MM.1S (cell line): ENCODE data around the gene SMARCA4.

Source experiments
- DNase-seq: peaks from one replicate; pipeline ENCODE4 v3.0.0-alpha.2; 2015
- H2AFZ ChIP-seq: fragments of 300-600 bp; sonication (generic); 2 replicates; pipeline ENCODE4 v1.6.0; 2016; ENCODE audit warnings: antibody characterized with exemption, low read length
- H3F3A ChIP-seq: fragments of 300-600 bp; sonication (generic); 2 replicates; pipeline ENCODE4 v1.6.1; 2016; ENCODE audit warnings: mild to moderate bottlenecking, antibody characterized with exemption, low read length, moderate library complexity, mixed read lengths; ENCODE audit not compliant: insufficient read depth
- H3K27ac ChIP-seq: fragments of 300-600 bp; sonication (generic); 2 replicates; pipeline ENCODE4 v1.5.1; 2016; ENCODE audit warnings: mild to moderate bottlenecking, low read length
- H3K27me3 ChIP-seq: fragments of 300-600 bp; sonication (generic); replicated peaks from 2 replicates; pipeline ENCODE4 v1.6.0; 2016; ENCODE audit warnings: low read length; ENCODE audit not compliant: insufficient read depth
- H3K36me3 ChIP-seq: fragments of 300-600 bp; sonication (generic); replicated peaks from 2 replicates; pipeline ENCODE4 v1.6.1; 2016; ENCODE audit warnings: mild to moderate bottlenecking, low read length, mixed read lengths; ENCODE audit not compliant: insufficient read depth
- H3K4me1 ChIP-seq: fragments of 300-600 bp; sonication (generic); 2 replicates; pipeline ENCODE4 v1.6.1; 2016; ENCODE audit warnings: low read length, mixed read lengths
- H3K4me2 ChIP-seq: fragments of 300-600 bp; sonication (generic); 2 replicates; pipeline ENCODE4 v1.6.0; 2016; ENCODE audit warnings: low read depth, low read length
- H3K4me3 ChIP-seq: fragments of 300-600 bp; sonication (generic); 2 replicates; pipeline ENCODE4 v1.5.1; 2016; ENCODE audit warnings: low read length, mixed read lengths
- H3K79me2 ChIP-seq: fragments of 300-600 bp; sonication (generic); 2 replicates; pipeline ENCODE4 v1.6.1; 2016; ENCODE audit warnings: mixed run types, low read length, mixed read lengths
- H3K9ac ChIP-seq: fragments of 300-600 bp; sonication (generic); 2 replicates; pipeline ENCODE4 v1.6.1; 2016; ENCODE audit warnings: low read length, mixed read lengths
- H3K9me2 ChIP-seq: fragments of 300-600 bp; sonication (generic); replicated peaks from 2 replicates; pipeline ENCODE4 v1.6.1; 2016; ENCODE audit warnings: mild to moderate bottlenecking, low read length, mixed read lengths; ENCODE audit not compliant: insufficient read depth
- H3K9me3 ChIP-seq: fragments of 300-600 bp; sonication (generic); replicated peaks from 2 replicates; pipeline ENCODE4 v1.6.1; 2016; ENCODE audit warnings: mild to moderate bottlenecking, low read length, mixed read lengths; ENCODE audit not compliant: insufficient read depth
- H4K20me1 ChIP-seq: fragments of 300-600 bp; sonication (generic); 2 replicates; pipeline ENCODE4 v1.6.1; 2016; ENCODE audit warnings: mild to moderate bottlenecking, low read length, moderate library complexity, mixed read lengths; ENCODE audit not compliant: insufficient read depth
- EZH2 ChIP-seq: fragments of 300-600 bp; sonication (generic); optimal IDR thresholded peaks from 2 replicates; pipeline ENCODE3; 2017; ENCODE audit warnings: low read depth, mild to moderate bottlenecking, antibody characterized with exemption, low read length, mixed read lengths
- EZH2phosphoT487 ChIP-seq: fragments of 300-600 bp; sonication (generic); IDR thresholded peaks from 2 replicates; pipeline ENCODE4 v1.6.1; 2018; ENCODE audit warnings: antibody characterized with exemption, low read length
- TF ChIP-seq, protein P1 (sequence below): fragments of 300-600 bp; sonication (generic); IDR thresholded peaks from 2 replicates; pipeline ENCODE4 v1.5.1; 2016; ENCODE audit warnings: antibody characterized with exemption, low read length, mixed read lengths

The SMARCA4 gene

GRCh38 chr19:11098327-11098726 is 137.5 kb downstream of the SMARCA4 start:
- no peak overlapping the region for H3K4me2 ChIP-seq
- H3K9ac ChIP-seq, result no peak overlapping the region
- peaks cover 83% of the 10 kb centered on the region for H3K79me2 ChIP-seq
- no peaks in the 10 kb centered on the region for H3K9me2 ChIP-seq
- no peak overlapping the region for H3K4me3 ChIP-seq
- no peaks in the 10 kb centered on the region for H3K9me3 ChIP-seq
- no peak overlapping the region for H3K27ac ChIP-seq
- no peak overlapping the region for H2AFZ ChIP-seq
- peaks cover 24% of the 10 kb centered on the region; the same call in 1 of the 2 replicates for H4K20me1 ChIP-seq
- H3F3A ChIP-seq, result peaks cover 34% of the 10 kb centered on the region
- TF ChIP-seq EZH2, result no peak
- H3K36me3 ChIP-seq, result peaks cover 5% of the 10 kb centered on the region
- no peak for DNase-seq
- no peaks in the 10 kb centered on the region for H3K27me3 ChIP-seq
- H3K4me1 ChIP-seq, result peaks cover 31% of the 10 kb centered on the region

DNA sequence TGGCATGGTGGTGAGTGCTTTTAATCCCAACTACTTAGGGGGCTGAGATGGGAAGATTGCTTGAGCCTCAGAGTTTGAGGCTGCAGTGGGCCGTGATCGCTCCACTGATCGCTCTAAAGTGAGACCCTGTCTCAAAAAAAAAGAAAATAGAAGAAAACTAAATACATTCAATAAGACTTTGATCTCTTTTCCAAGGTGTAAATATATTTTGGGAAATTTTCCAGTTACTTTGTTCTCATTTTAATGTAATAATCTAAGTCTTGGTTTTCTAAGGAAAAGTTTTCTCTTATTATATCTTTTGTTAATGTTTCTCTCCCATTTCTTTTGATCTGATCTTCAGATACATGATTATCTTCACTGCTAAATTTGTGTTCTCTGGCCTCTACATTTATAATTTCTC is 138.0 kb downstream of the SMARCA4 start:
- no peak overlapping the region for H3K9ac ChIP-seq
- no peaks in the 10 kb centered on the region for H3K9me3 ChIP-seq
- peaks cover 25% of the 10 kb centered on the region for H3K4me1 ChIP-seq
- H3F3A ChIP-seq, result peaks cover 29% of the 10 kb centered on the region
- no peak overlapping the region for H3K27ac ChIP-seq
- H4K20me1 ChIP-seq, result peaks cover 24% of the 10 kb centered on the region; the same call in 1 of the 2 replicates
- no peaks in the 10 kb centered on the region for H3K27me3 ChIP-seq
- no peaks in the 10 kb centered on the region for H3K9me2 ChIP-seq
- peaks cover 82% of the 10 kb centered on the region for H3K79me2 ChIP-seq
- H3K4me2 ChIP-seq, result no peak overlapping the region
- no peak overlapping the region for H2AFZ ChIP-seq
- H3K36me3 ChIP-seq, result peaks cover 5% of the 10 kb centered on the region
- no peak for TF ChIP-seq EZH2phosphoT487
- TF ChIP-seq EZH2, result no peak
- TF ChIP-seq, protein P1, sequence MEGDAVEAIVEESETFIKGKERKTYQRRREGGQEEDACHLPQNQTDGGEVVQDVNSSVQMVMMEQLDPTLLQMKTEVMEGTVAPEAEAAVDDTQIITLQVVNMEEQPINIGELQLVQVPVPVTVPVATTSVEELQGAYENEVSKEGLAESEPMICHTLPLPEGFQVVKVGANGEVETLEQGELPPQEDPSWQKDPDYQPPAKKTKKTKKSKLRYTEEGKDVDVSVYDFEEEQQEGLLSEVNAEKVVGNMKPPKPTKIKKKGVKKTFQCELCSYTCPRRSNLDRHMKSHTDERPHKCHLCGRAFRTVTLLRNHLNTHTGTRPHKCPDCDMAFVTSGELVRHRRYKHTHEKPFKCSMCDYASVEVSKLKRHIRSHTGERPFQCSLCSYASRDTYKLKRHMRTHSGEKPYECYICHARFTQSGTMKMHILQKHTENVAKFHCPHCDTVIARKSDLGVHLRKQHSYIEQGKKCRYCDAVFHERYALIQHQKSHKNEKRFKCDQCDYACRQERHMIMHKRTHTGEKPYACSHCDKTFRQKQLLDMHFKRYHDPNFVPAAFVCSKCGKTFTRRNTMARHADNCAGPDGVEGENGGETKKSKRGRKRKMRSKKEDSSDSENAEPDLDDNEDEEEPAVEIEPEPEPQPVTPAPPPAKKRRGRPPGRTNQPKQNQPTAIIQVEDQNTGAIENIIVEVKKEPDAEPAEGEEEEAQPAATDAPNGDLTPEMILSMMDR, result no peak
- no peak for DNase-seq
- no peak overlapping the region for H3K4me3 ChIP-seq

GRCh38 chr19:11100049-11100448 is 139.2 kb downstream of the SMARCA4 start:
- Histone ChIP-seq H3K9me3 (no peaks in the 10 kb centered on the region), H3F3A (peaks cover 18% of the 10 kb centered on the region), H3K4me1 (peaks cover 16% of the 10 kb centered on the region), H3K9ac (no peak overlapping the region), H3K4me2 (no peak overlapping the region), H2AFZ (no peak overlapping the region), H3K27ac (no peak overlapping the region), H3K36me3 (peaks cover 11% of the 10 kb centered on the region), H3K79me2 (peaks cover 82% of the 10 kb centered on the region), H3K4me3 (no peak overlapping the region), H3K27me3 (no peaks in the 10 kb centered on the region), H3K9me2 (no peaks in the 10 kb centered on the region), H4K20me1 (peaks cover 29% of the 10 kb centered on the region)
- no peak for DNase-seq
- TF ChIP-seq, protein P1, result no peak
- TF ChIP-seq EZH2 (no peak), EZH2phosphoT487 (no peak)

GRCh38 chr19:11101057-11101456 is 140.2 kb downstream of the SMARCA4 start:
- H3K4me1 ChIP-seq, result peaks cover 7% of the 10 kb centered on the region
- H3K27ac ChIP-seq, result no peak overlapping the region
- no peak overlapping the region for H3K4me3 ChIP-seq
- H3K79me2 ChIP-seq, result peaks cover 88% of the 10 kb centered on the region
- peaks cover 14% of the 10 kb centered on the region for H3K36me3 ChIP-seq
- no peaks in the 10 kb centered on the region for H3K9me3 ChIP-seq
- H3K27me3 ChIP-seq, result no peaks in the 10 kb centered on the region
- no peaks in the 10 kb centered on the region for H3K9me2 ChIP-seq
- no peak overlapping the region for H3K4me2 ChIP-seq
- no peak overlapping the region for H2AFZ ChIP-seq
- no peak for TF ChIP-seq EZH2
- TF ChIP-seq, protein P1, result no peak
- TF ChIP-seq EZH2phosphoT487, result no peak
- H4K20me1 ChIP-seq, result peaks cover 31% of the 10 kb centered on the region
- H3K9ac ChIP-seq, result no peak overlapping the region
- H3F3A ChIP-seq, result peaks cover 8% of the 10 kb centered on the region
- no peak for DNase-seq
